ENCODE data around the gene AP3S2.

AP3S2 gene

GRCh38 chr15:89812847-89813320, 80.9 kb downstream of the AP3S2 start:
- no peak for DNase-seq

GRCh38 chr15:89812011-89812846, 81.6 kb downstream of the AP3S2 start:
- DNase-seq: no peak

- no peak for DNase-seq
Observed at GRCh38 chr15:89810837-89811236, 83.0 kb downstream of the AP3S2 start.

GRCh38 chr15:89809787-89810148, 84.0 kb downstream of the AP3S2 start:
- DNase-seq: no peak

- DNase-seq: no peak
Observed at GRCh38 chr15:89809093-89809786, 84.6 kb downstream of the AP3S2 start.

- DNase-seq: no peak
Observed at GRCh38 chr15:89808160-89808870, 85.5 kb downstream of the AP3S2 start.

GRCh38 chr15:89807689-89808088, 86.1 kb downstream of the AP3S2 start:
- no peak for DNase-seq

- no peak for DNase-seq
Observed at GRCh38 chr15:89806559-89807550, 86.9 kb downstream of the AP3S2 start.

- DNase-seq: no peak
Observed at GRCh38 chr15:89806210-89806558, 87.6 kb downstream of the AP3S2 start.

- no peak for DNase-seq
Observed at GRCh38 chr15:89805241-89806209, 88.3 kb downstream of the AP3S2 start.

GRCh38 chr15:89803941-89804800, 89.6 kb downstream of the AP3S2 start:
- DNase-seq: no peak

- no peak for DNase-seq
Observed at GRCh38 chr15:89802986-89803824, 90.6 kb downstream of the AP3S2 start.

- no peak for DNase-seq
Observed at GRCh38 chr15:89802231-89802928, 91.4 kb downstream of the AP3S2 start.

GRCh38 chr15:89801471-89802195, 92.2 kb downstream of the AP3S2 start:
- DNase-seq: no peak

GRCh38 chr15:89799918-89800498, 93.8 kb downstream of the AP3S2 start:
- DNase-seq: no peak

- no peak for DNase-seq
Observed at GRCh38 chr15:89799011-89799911, 94.5 kb downstream of the AP3S2 start.

Measured in NCI-H2171 (cell line).